GM23248 (cell line): ENCODE data around the gene PDLIM7.

Source experiments
- EZH2 ChIP-seq: fragments of 200-600 bp; sonication (generic); IDR thresholded peaks from 2 replicates; pipeline ENCODE4 v1.6.1; 2018; ENCODE audit warnings: antibody characterized with exemption, mild to moderate bottlenecking; ENCODE audit not compliant: insufficient read depth, poor library complexity, severe bottlenecking
- EZH2phosphoT487 ChIP-seq: fragments of 200-600 bp; sonication (generic); IDR thresholded peaks from 2 replicates; pipeline ENCODE4 v1.6.1; 2018; ENCODE audit warnings: antibody characterized with exemption, moderate library complexity, mild to moderate bottlenecking, low read depth; ENCODE audit not compliant: insufficient read depth

DNA sequence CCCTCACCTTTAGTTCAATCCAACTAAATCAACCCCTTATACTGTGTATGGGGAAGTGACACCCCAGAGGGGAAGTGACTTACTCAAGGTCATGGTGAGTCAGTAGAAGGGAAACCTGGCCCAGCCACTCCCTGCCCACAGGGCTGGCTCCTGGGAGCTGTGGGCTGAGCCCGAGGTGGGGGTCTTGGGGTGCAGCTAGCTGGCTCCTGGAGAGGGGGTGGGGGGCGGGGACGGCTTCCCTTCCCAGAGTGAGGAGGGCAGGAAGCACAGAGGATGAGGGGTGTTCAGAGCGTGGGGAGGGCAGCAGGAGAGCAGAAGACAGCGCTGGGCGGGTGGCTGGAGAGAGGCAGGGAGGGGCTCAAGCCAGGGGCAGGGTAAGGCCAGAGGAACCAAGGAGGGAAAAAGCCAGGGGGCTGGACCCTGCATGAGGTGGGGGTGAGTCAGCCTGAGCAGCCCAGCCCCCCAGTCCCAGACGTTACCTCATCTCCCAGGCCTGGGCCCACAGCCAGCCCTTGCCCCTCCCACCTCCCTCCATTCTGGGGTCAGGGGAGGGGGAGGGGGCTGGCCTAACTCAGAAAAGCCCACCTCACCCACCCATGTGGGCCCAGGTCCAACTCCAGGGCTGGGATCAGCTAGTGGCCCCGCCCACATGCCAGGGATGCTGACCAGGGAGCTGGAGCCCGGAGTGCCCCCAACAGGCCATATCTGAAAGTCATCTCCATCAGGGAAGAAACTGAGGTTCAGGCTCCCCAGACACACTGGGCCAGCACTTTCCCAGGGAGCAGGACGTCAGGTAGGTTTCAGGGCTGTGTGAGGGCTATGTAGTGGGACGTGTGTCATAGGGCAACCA lies 2.8 kb downstream of the PDLIM7 start:
- TF ChIP-seq EZH2 = no peak
- TF ChIP-seq EZH2phosphoT487 = no peak
